ENCODE results near the gene COTL1. TPM values are rescaled to one million over a fixed set of nuclear protein-coding genes. Genes with fewer than 3 reads are reported as not detected.

COTL1 gene
- total and polyA plus RNA-seq, 7 donors: 6.1 to 44.5 (median 9.8) TPM

DNA sequence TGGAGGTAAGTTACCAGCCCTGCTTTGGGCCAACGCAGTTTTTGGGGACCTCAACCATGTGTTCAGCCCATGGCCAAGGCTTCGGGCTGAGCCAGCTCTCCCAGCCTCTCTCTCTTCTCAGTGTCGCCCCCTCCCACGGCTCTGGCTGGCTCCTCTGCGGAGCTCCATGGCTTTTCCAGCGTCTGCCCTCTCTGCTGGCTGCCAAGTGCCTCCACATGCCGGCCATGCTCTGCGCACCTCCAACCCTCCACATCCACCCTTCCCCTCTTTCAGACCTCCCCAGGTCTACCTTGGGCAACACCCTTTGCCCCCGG is 23.2 kb downstream of the COTL1 start:
- ATAC-seq: no peak
- intact Hi-C loops (cut with DNase I): no loop called here
- H3K4me3 ChIP-seq: no peak overlapping the region
- WGBS, 3 donors: 76 to 81% (median 77%) methylated on average over 9 of the region's 9 CpGs
- H3K9me3 ChIP-seq: no peaks in the 10 kb centered on the region
- H3K4me1 ChIP-seq: no peaks in the 10 kb centered on the region
- TF ChIP-seq CTCF (IDR thresholded peaks at IDR 0.05): no peak
- H3K36me3 ChIP-seq (ENCODE audit: insufficient read depth in 1 of 2, low read depth in 1 of 2): no peaks in the 10 kb centered on the region
- DNase-seq: peak in 1 of 2 donors; percentile 8
- no peaks in the 10 kb centered on the region for H3K27me3 ChIP-seq (ENCODE audit: insufficient read depth in 3 of 3, low read length in 2 of 3)
- no peak overlapping the region for H3K27ac ChIP-seq

GRCh38 chr16:84593825-84594724 is 23.8 kb downstream of the COTL1 start:
- H3K36me3 ChIP-seq (ENCODE audit: insufficient read depth in 1 of 2, low read depth in 1 of 2): no peaks in the 10 kb centered on the region
- H3K4me1 ChIP-seq: no peaks in the 10 kb centered on the region
- no peak overlapping the region for H3K4me3 ChIP-seq
- DNase-seq (peak in 1 of 2 donors; percentile 63), ATAC-seq (no peak)
- no peak for TF ChIP-seq CTCF (IDR thresholded peaks at IDR 0.05)
- intact Hi-C loops (cut with DNase I): no loop called here
- WGBS, 3 donors: 83 to 84% (median 83%) methylated on average over 23 of the region's 23 CpGs
- H3K9me3 ChIP-seq: no peaks in the 10 kb centered on the region
- H3K27ac ChIP-seq: no peak overlapping the region
- no peaks in the 10 kb centered on the region for H3K27me3 ChIP-seq (ENCODE audit: insufficient read depth in 3 of 3, low read length in 2 of 3)

DNA sequence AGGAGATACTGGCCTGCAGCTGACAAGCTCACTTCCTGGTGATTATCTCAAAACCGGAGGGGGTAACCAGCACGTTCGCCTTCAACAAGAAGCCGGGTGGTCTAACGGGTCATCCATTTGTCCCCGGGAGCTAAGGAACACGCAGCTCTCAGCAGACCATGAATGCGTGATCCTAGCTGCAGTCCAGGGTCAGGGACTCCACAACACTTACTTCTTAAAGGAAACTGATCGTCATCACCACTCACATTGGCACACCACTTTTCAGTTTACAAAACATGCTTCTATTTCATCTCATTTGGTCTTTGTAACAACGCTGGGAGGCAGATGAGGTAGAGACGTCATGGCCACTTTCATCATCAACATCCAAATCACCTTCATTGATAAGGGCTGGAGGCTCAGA is 25.2 kb downstream of the COTL1 start:
- DNase-seq (peak in 1 of 2 donors; percentile 6), ATAC-seq (no peak)
- H3K4me3 ChIP-seq: no peak overlapping the region
- H3K9me3 ChIP-seq: no peaks in the 10 kb centered on the region
- no peaks in the 10 kb centered on the region for H3K27me3 ChIP-seq (ENCODE audit: insufficient read depth in 3 of 3, low read length in 2 of 3)
- H3K27ac ChIP-seq: no peak overlapping the region
- intact Hi-C loops (cut with DNase I): no loop called here
- WGBS, 3 donors: 70 to 74% (median 73%) methylated on average over 11 of the region's 11 CpGs
- no peaks in the 10 kb centered on the region for H3K36me3 ChIP-seq (ENCODE audit: insufficient read depth in 1 of 2, low read depth in 1 of 2)
- no peak for TF ChIP-seq CTCF (IDR thresholded peaks at IDR 0.05)
- no peaks in the 10 kb centered on the region for H3K4me1 ChIP-seq

DNA sequence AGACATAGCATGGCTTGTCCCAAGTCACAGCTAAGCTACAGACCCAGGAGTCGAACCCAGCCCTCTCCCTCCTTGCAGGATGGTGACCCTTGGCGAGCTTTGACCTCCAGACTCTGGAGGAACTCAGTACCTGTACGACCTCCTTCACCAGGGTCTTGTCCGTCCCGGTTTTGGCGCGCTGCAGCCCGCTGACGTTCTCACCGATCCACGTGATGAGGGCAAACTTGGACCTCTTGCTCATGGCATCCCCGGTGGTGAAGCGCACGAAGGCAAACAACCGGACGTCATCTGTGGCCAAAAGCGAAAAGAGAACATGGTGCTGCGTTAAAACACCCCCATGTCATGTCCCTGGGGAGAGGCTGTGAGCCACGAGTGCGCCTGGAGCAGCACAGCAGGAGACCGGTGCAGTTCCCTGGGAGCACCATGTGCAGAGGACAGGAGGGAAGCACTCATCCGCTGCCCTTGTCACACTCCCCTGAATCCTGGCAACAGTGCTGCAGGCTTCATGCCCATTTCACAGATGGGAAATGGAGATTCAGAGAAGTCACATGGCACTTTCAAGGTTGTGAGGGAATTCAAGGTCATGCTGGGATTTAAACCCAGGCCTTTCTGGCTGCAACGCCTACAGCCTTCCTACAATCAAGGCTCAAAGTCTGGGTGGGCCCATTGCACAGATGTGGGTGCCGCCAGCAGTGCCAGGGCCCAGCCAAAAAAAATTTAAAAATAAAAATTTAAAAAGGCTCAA is 27.7 kb downstream of the COTL1 start:
- Histone ChIP-seq H3K9me3 (no peaks in the 10 kb centered on the region), H3K4me3 (no peak overlapping the region), H3K36me3 (ENCODE audit: insufficient read depth in 1 of 2, low read depth in 1 of 2) (no peaks in the 10 kb centered on the region), H3K27me3 (ENCODE audit: insufficient read depth in 3 of 3, low read length in 2 of 3) (no peaks in the 10 kb centered on the region), H3K4me1 (no peaks in the 10 kb centered on the region), H3K27ac (no peak overlapping the region)
- TF ChIP-seq CTCF (IDR thresholded peaks at IDR 0.05): no peak
- intact Hi-C loops (cut with DNase I): no loop called here
- DNase-seq: peak in 1 of 2 donors; percentile 38
- 90 to 94% (median 93%) methylated on average over 24 of the region's 24 CpGs for WGBS, 3 donors
- no peak for ATAC-seq
